Fibroblast of pulmonary artery (primary cell): Measurements from ENCODE around the gene CIPC.

ENCODE experiments used
- DNase-seq: peaks from one replicate; pipeline ENCODE4 v3.0.0-alpha.2; 2010; ENCODE audit warnings: low read depth
- H3K4me3 ChIP-seq: replicated peaks from 2 replicates; pipeline ENCODE4 v1.5.1; 2011; ENCODE audit warnings: low read depth, mild to moderate bottlenecking, control low read depth, low read length, moderate library complexity
- CTCF ChIP-seq: IDR thresholded peaks from 2 replicates; pipeline ENCODE4 v1.5.1; 2011; ENCODE audit warnings: mild to moderate bottlenecking, control low read depth, low read length, inconsistent platforms; ENCODE audit errors: missing control alignments

The CIPC gene

GRCh38 chr14:77058117-77058516 lies 39.9 kb upstream of the CIPC start:
- no peak for DNase-seq
- H3K4me3 ChIP-seq: no peak overlapping the region
- TF ChIP-seq CTCF: no peak

GRCh38 chr14:77058785-77059184 lies 39.3 kb upstream of the CIPC start:
- TF ChIP-seq CTCF: no peak
- DNase-seq: no peak
- H3K4me3 ChIP-seq: no peak overlapping the region

- no peak overlapping the region for H3K4me3 ChIP-seq
- TF ChIP-seq CTCF: peak; percentile 42
- peak; percentile 89 for DNase-seq
Measured at GRCh38 chr14:77059276-77059915, 38.7 kb upstream of the CIPC start.

GRCh38 chr14:77061630-77062257 lies 36.3 kb upstream of the CIPC start:
- H3K4me3 ChIP-seq: no peak overlapping the region
- no peak for DNase-seq
- no peak for TF ChIP-seq CTCF

- no peak for DNase-seq
- no peak for TF ChIP-seq CTCF
- H3K4me3 ChIP-seq: no peak overlapping the region
Measured at GRCh38 chr14:77062261-77062660, 35.8 kb upstream of the CIPC start.

GRCh38 chr14:77063571-77064171 lies 34.4 kb upstream of the CIPC start:
- no peak overlapping the region for H3K4me3 ChIP-seq
- no peak for TF ChIP-seq CTCF
- peak; percentile 59 for DNase-seq
